ENCODE results near the gene TNFSF13.

Gene TNFSF13

DNA sequence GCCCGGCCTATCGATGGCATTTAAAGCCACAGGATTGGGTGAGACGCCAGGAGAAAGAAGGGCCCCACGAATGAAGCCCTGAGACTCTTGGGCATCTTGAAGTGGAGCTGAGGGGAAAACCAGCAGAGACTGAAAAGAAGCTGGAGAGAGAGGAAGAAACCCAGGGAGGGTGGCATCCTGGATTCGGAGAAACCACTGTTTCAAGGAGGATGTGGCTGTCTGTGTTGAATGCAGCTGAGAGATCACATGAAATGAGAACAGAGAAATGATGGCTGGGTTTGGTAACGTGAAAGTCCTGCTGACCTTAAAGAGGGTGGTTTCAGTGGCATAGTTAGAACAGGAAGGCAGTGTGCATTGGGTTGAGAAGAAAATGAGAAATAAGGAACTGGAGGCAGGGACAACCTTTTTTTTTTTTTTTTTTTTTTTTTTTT lies 5.9 kb upstream of the TNFSF13 start:
- no peak for DNase-seq (ENCODE audit: low spot score)

DNA sequence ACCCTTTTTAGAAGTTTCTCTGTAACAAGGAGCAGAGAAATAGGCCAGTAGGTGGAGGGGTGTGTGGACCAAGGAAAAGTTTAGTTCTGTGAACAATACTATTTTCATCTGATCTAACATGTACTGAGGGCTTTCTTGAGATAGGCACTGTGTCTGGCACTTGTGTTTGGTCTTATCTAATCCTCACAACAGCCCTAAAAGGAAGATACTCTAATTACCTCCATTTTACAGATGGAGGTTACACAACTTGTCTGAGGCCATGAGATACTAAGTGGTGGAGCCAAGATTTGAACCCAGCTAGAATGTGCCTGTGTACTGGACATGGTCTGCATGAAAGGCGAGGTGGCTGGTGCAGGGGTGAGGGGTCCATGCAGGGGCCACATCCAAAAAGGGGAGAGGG lies 5.2 kb upstream of the TNFSF13 start:
- DNase-seq (ENCODE audit: low spot score), result no peak

DNA sequence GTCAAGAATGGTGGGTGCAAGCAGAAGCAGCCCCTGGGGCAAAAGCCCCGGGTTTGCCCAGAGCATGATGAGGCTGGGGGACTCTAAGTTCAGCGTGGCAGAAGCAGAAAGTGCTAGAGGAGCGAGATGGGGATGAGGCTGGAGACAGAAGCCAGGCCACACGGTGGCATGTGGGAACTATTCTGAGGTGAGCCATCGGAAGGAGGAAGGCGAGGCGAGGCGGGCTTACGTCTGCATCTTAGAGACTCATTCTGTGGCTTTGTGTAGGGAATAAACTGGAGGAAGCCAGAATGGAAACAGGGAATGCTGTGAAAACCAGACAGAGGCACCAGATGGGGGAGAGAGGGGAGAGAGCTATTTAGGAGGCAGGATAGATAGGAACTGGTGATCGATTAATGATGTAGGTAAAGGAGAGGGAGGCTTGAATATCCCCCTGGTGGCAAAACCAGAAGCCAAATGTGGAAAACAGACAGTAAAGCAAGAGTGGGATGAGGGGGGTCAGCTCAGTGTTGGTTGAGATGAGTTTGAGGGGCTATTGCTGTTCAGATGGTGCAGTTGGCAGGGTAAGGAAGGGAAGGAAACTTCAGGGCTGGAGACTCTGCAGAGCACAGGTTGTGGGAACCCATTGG lies 3.1 kb upstream of the TNFSF13 start:
- DNase-seq (ENCODE audit: low spot score), result no peak

- no peak for DNase-seq (ENCODE audit: low spot score)
These were observed 1.9 kb upstream of the TNFSF13 start for GRCh38 chr17:7556627-7557026.

- no peak for DNase-seq (ENCODE audit: low spot score)
These were observed 1.3 kb upstream of the TNFSF13 start for GRCh38 chr17:7557147-7557764.

DNA sequence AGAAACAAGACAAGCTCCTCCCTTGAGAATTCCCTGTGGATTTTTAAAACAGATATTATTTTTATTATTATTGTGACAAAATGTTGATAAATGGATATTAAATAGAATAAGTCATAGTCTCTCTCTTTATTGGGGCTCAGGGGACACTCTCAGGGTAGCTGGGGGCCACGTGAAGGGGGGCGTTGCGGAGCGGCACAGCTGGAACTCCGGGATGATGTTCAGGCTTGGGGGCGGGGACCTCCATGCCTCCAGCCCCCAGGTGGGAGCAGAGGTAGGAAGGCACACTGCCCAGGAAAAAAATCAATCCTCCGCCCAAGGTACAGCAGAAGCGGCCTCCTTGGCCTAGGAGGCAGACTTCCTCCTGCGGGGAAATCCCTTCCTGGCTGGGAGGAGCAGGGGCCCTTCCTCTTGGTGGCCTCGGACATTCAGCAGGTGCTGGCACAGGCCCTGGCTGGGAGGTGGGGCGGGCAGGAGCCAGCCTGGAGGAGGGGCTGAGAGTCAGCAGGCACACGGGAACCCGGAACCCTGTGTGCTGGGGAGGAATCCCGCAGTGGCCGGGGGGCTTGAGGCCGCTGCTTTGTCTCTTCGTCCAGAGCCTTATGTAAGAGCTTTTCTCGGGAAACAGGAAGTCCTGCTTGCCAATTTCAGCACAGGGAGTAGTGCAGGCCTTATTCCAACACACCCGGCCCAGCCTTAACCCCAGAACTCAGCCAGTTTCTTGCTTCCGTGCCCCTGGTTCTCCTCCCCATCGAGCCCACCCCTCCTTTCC lies 591 bp upstream of the TNFSF13 start:
- peak; percentile 45 for DNase-seq (ENCODE audit: low spot score)

- DNase-seq (ENCODE audit: low spot score), result no peak
These were observed 996 bp downstream of the TNFSF13 start for GRCh38 chr17:7559320-7560171.

GRCh38 chr17:7560172-7561027 lies 1.9 kb downstream of the TNFSF13 start:
- peak; percentile 44 for DNase-seq (ENCODE audit: low spot score)

DNA sequence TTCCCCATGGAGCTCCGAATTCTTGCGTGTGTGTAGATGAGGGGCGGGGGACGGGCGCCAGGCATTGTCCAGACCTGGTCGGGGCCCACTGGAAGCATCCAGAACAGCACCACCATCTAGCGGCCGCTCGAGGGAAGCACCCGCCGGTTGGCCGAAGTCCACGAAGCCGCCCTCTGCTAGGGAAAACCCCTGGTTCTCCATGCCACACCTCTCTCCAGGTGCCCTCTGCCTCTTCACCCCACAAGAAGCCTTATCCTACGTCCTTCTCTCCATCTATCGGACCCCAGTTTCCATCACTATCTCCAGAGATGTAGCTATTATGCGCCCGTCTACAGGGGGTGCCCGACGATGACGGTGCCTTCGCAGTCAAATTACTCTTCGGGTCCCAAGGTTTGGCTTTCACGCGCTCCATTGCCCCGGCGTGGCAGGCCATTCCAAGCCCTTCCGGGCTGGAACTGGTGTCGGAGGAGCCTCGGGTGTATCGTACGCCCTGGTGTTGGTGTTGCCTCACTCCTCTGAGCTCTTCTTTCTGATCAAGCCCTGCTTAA lies 2.6 kb downstream of the TNFSF13 start:
- peak; percentile 92 for DNase-seq (ENCODE audit: low spot score)

DNA sequence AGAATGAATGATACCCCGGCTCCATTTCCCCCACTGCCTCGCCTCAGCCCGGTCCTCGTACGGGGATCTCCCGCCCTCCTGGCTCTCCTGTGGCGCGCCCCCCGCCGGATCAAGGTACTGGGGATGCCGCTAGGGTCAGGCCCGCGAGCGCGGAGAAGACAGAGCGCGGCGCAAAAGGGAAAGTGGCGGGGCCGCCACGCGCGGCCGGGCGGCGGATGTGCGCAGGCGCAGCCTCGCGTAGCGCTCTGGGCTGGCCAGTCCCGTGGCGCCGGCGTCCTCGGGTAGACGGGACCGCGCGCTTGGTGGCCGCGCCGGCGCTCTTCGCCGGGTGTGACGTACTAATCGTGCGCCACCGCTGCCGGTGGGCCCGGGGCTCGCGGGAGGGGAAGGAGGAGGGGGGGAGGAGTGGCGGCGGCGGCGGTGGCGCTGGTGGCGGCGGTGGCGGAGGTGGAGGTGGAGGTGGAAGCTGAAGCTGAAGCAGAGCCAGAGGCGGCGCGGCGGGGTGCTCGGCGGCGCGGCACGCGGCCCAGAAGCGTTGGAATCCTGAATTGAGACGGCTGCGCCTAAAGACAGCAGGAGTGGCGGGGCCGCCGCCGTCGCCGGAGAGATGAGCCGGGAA lies 3.1 kb downstream of the TNFSF13 start, which contains the start of gene SENP3:
SENP3 (plus strand) TSS at position 331 of the 619 bp plus-strand sequence. CDS start 1,158 bp downstream, outside the sequence.
- DNase-seq (ENCODE audit: low spot score), result peak; percentile 99

DNA sequence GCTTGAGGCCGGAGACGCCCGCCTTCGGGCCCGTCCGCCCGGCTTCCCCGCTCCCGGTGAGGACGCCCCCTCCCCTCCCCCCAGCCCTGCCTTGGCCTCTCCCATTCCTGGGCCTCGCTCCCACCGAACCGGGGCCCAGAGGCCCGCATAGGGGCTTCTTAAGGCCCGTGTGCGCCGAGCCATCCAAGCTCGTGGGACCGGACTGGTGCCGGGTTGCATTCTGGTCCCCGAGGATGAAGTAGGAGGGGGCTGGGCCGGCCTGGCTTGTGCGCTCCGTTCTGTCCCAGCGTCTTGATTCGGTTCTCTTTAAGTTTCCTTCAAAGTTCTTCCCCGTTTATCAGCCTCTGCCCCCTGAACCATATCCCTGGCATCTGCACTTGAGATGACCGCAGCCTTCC lies 3.7 kb downstream of the TNFSF13 start:
- DNase-seq (ENCODE audit: low spot score), result no peak

- DNase-seq (ENCODE audit: low spot score), result no peak
These were observed 4.7 kb downstream of the TNFSF13 start for GRCh38 chr17:7563115-7563869.

GRCh38 chr17:7569571-7569970 lies 11.0 kb downstream of the TNFSF13 start:
- no peak for DNase-seq (ENCODE audit: low spot score)

- no peak for DNase-seq (ENCODE audit: low spot score)
These were observed 11.8 kb downstream of the TNFSF13 start for GRCh38 chr17:7570351-7570750.

- no peak for DNase-seq (ENCODE audit: low spot score)
These were observed 13.7 kb downstream of the TNFSF13 start for GRCh38 chr17:7572338-7572587.

DNA sequence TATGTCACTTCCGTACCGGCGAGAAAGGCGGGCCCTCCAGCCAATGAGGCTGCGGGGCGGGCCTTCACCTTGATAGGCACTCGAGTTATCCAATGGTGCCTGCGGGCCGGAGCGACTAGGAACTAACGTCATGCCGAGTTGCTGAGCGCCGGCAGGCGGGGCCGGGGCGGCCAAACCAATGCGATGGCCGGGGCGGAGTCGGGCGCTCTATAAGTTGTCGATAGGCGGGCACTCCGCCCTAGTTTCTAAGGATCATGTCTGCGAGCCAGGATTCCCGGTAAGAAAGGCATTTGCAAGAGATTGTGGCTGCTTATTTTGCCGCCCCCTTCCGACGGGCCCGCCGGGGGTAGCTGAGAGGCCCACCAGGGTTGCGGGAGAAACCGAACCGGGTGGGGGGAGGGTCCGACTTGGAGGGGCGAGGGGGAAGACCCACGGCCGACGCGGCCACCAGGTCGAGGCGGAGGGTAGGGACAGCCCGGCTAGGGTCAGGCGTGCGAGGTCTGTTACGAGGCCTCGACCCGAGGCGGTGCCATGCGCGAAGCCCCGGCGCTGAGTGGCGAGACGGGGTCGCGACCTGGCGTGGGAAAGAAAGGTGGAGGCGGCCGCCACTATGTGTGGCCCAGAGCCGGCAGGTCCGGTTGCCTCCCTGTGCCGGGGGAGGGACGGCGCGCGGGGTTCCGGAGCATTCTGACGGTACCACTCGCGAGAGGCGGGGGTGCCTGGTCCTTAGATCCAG lies 14.2 kb downstream of the TNFSF13 start:
- DNase-seq (ENCODE audit: low spot score), result peak; percentile 99

GRCh38 chr17:7573324-7574080 lies 15.0 kb downstream of the TNFSF13 start:
- peak; percentile 90 for DNase-seq (ENCODE audit: low spot score)

DNA sequence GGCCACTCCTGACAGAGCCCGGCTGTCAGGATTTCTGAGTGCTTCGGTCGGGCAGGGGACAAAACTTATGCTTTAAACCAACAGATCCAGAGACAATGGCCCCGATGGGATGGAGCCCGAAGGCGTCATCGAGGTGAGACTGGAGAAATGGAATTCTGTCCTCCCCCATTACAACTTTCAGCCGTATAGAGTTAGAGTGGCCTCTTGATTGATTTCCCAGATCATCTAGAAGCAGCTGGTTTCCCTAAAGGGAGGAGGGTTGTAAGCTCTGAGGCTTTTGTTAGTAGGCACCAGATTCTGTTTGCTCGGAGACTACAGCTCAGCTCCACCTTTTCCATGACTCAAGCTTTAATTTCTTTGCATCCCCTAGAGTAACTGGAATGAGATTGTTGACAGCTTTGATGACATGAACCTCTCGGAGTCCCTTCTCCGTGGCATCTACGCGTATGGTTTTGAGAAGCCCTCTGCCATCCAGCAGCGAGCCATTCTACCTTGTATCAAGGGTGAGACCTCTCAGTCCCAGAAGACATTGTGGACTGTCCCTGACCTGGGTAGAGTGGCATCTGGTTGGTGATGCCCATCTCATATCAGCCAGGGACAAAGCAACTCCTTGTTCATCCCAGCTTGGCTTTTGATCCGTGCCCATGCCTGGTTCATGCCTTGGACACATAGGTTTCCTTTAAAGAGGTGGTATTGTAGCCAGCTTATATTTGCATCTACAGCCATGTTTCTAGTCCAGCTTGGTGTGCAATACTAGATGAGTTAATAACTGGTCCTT lies 15.8 kb downstream of the TNFSF13 start:
- DNase-seq (ENCODE audit: low spot score), result no peak

Measured in AG08395 (cell line).